ENCODE measurements around the gene ANO2. TPM values are rescaled to one million over a fixed set of nuclear protein-coding genes. Genes with fewer than 3 reads are reported as not detected.
A peak's percentile ranks its signal among the peaks of the same experiment; 100 is the strongest.

The ANO2 gene
- total RNA-seq, 6 experiments from 2014 or later = 0.15 to 0.51 (median 0.25) TPM; not detected in 3

- Mint-ChIP-seq H3K4me3 (no peak overlapping the region), H3K4me1 (ENCODE audit: low read depth) (no peaks in the 10 kb centered on the region), H3K9me3 (no peaks in the 10 kb centered on the region), H3K27ac (no peak overlapping the region), H3K27me3 (ENCODE audit: insufficient read depth) (peaks cover 61% of the 10 kb centered on the region), H3K36me3 (ENCODE audit: low read depth) (no peaks in the 10 kb centered on the region)
- no peak for TF ChIP-seq CTCF (IDR thresholded peaks at IDR 0.05)
- no peak for DNase-seq
Observed at GRCh38 chr12:5973461-5974115, 28.5 kb upstream of the ANO2 start.

DNA sequence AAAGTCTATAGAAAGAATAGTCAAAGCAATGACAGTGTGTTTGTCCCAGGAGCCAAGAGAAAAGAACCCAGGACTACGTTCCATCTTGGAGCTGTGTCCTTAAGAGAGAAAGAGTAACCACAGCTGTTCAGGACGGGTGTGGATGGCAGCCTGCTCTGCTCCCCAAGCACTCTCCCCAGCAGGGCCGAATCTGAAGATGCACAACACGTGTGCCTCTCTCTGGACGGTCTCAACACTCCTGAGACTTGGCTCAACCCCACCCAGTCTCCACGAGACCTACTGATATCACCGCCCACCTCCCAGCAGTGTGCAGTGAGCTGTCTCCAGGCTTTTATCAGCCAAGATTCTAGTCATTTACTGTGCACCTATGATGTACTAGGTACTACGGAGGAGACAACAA, 27.3 kb upstream of the ANO2 start:
- H3K4me3 Mint-ChIP-seq = no peak overlapping the region
- no peaks in the 10 kb centered on the region for H3K4me1 Mint-ChIP-seq (ENCODE audit: low read depth)
- H3K27ac Mint-ChIP-seq = no peak overlapping the region
- no peak for TF ChIP-seq CTCF (IDR thresholded peaks at IDR 0.05)
- no peaks in the 10 kb centered on the region for H3K36me3 Mint-ChIP-seq (ENCODE audit: low read depth)
- peaks cover 69% of the 10 kb centered on the region for H3K27me3 Mint-ChIP-seq (ENCODE audit: insufficient read depth)
- no peak for DNase-seq
- no peaks in the 10 kb centered on the region for H3K9me3 Mint-ChIP-seq

GRCh38 chr12:5971194-5971850, 26.3 kb upstream of the ANO2 start:
- Mint-ChIP-seq H3K36me3 (ENCODE audit: low read depth) (no peaks in the 10 kb centered on the region), H3K9me3 (no peaks in the 10 kb centered on the region), H3K4me1 (ENCODE audit: low read depth) (no peaks in the 10 kb centered on the region), H3K27ac (no peak overlapping the region), H3K27me3 (ENCODE audit: insufficient read depth) (peaks cover 70% of the 10 kb centered on the region), H3K4me3 (no peak overlapping the region)
- DNase-seq = no peak
- no peak for TF ChIP-seq CTCF (IDR thresholded peaks at IDR 0.05)

DNA sequence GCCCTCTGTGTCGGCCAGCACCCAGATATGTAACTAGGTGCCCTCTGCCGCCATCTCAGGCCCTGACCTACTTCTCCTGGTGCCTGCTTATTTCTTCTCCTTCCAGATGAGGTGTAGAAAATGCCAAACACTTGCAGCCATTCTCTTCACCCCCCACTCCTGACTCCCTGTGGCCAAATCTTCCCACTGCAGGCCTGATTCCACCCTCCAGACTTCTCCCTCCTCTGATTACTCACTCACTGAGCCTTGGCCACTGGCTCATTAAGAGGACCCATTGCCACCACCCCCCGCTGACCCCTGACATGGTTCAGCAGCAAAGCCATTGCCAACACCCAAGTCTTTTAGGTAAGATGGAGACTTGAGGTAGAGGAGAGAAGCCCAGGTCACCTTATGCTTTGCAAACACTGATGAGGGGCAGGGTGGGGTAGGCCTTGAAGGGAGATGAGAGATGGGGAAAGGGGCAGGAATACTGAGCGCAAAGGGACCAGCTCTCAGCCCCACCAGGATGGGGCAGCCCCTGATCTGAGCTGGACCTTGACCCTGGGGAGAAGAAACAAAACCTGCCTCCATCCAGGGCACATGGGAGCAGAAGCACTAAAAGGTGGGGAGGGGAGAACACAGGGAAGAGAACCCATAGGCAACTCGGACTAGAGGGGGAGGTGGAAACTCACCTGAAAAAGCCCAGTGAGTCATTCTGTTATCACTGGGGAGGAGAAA, 25.1 kb upstream of the ANO2 start:
- Mint-ChIP-seq H3K9me3 (no peaks in the 10 kb centered on the region), H3K4me3 (no peak overlapping the region), H3K36me3 (ENCODE audit: low read depth) (no peaks in the 10 kb centered on the region), H3K27me3 (ENCODE audit: insufficient read depth) (peaks cover 69% of the 10 kb centered on the region), H3K27ac (no peak overlapping the region), H3K4me1 (ENCODE audit: low read depth) (no peaks in the 10 kb centered on the region)
- DNase-seq = peak; percentile 14
- TF ChIP-seq CTCF (IDR thresholded peaks at IDR 0.05) = peak; percentile 31; the same call in 1 of the 2 replicates

DNA sequence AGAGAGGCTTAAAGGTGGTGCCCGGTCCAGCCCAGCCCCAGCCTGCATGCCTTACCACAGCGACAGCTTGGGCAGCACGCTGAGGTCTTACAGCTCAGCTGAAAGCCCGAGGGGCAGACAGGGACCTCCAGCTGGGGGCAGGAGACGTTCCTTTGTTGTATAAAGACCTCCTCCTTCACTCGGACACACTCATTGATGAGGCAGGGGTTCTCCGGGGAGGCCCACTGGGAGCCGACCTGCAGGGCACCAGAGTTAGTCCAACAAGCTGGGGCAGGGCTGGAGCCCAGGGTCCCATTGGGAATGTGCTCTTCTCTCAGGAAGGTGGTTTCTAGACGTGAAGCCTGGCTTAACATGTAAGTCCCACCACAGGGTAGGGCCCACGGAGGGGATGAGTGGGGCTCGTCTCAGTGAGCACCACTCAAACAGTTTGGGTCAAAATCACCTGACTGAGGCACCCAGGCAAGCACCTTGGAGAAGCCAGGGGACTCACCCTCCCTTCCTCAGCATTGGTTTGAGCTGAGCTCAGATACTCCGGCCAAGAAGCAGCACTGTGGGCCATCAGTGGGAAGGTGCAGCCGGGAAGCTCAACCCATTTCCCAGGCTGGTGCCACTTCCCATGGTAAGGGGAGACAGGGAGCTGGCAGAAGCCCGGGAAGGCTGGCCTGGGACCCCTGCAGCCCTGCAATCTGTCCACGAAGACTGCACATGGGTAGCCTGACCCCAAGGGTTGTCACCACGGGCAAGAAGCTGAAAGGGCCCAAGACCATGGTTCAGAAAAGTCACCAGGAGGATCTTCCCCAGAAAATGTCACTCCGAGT, 24.3 kb upstream of the ANO2 start:
- Mint-ChIP-seq H3K4me3 (no peak overlapping the region), H3K27me3 (ENCODE audit: insufficient read depth) (peaks cover 67% of the 10 kb centered on the region), H3K27ac (no peak overlapping the region), H3K4me1 (ENCODE audit: low read depth) (no peaks in the 10 kb centered on the region), H3K9me3 (no peaks in the 10 kb centered on the region), H3K36me3 (ENCODE audit: low read depth) (no peaks in the 10 kb centered on the region)
- no peak for TF ChIP-seq CTCF (IDR thresholded peaks at IDR 0.05)
- no peak for DNase-seq

All from HFFc6 (cell line).